ENCODE results near the gene ATP10D. TPM values are rescaled to one million over a fixed set of nuclear protein-coding genes. Genes with fewer than 3 reads are reported as not detected.
"Not testable (repeated sequence)": the region's sequence is repeated elsewhere in the genome, so short reads cannot be mapped to it uniquely, and the experiment has no call there.

Gene ATP10D
- total RNA-seq, 1 experiment from 2014 or later: 44.5 TPM

DNA sequence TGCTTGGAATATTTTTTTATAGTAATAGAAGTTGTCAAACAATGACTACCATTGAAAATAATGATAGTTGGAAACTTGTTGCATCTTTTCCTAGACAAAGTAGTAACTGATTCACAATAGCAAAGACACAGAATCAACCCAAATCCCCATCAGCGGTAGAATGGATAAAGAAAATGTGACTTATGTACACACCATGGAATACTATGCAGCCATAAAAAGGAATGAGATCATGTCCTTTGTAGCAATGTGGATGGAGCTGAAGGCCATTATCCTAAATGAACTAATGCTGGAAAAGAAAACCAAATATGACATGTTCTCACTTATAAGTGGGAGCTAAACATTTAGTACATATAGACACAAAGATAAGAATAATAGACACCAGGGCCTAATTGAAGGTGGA lies 49.7 kb downstream of the ATP10D start:
- DNase-seq (ENCODE audit: low read depth): no peak

DNA sequence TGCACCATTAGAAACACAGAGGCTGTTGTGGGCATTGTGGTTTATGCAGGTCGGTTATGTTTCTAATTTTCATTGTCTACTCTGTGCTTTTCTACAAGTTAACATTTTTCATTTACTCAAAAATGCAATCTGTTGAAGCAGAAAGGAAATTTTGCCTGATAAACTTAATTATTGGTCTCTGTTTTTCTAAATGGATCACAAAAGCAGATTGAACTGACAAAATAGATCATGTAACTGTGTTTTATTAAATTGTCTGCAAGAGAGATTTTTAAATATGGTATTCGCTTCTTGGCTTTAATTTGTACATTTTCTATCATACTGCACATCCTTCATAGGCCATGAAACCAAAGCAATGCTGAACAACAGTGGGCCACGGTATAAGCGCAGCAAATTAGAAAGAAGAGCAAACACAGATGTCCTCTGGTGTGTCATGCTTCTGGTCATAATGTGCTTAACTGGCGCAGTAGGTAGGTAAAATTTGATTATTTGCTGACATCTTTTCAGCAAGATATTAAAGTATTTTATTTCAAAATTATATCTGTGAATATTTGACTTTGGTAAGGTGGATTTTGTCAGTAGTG lies 50.6 kb downstream of the ATP10D start:
- DNase-seq (ENCODE audit: low read depth): no peak

DNA sequence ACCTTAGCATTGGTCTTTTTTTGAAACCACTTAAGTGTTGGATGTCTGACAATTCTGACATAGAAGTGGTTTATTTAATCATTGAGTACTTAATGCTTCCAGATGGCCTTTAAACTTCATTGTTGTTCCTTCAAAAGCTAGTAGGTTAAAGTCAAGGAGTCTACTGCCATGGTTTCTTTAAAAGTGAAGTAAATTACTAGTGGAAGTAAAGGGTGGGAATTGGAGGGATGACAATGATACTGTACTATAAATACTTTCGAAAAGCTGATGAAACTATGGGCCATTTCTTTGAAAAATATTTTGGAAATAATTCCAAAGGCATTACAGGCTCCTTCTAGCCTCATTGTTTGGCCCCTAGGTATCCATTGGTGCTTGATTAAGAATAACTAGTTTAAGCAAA lies 51.9 kb downstream of the ATP10D start:
- no peak for DNase-seq (ENCODE audit: low read depth)

DNA sequence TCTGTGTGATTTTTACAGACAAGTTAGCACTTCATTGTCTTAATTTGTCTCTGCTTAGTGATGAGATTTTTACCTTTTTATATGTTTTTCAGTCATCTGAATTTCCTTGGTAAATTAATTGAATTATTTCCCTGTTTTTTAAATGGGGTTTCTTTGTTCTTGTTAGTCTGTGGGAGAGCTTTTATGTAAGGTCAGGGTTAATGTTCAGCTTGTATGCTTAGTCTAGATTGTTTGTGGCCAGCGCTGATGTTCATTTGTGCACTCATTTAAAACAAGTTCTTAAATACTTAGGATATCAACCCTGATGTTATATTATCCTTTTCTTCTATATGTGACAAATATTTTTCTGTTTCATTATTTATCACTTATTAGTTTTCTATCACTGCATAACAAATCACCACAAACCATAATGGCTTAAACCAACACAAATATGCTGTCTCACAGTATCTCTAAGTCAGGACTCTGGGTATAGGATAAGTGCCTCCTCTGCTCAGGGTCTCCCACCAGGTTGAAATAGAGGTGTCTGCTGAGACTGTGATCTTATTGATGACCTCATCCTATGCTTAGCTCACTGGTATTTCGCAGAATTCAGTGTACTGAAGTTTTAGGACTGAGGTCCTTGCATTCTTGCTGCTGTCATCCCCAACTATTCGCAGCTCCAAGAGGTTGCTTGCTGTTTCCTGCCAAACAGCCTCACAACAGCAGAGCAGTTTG lies 53.2 kb downstream of the ATP10D start:
- no peak for DNase-seq (ENCODE audit: low read depth)

DNA sequence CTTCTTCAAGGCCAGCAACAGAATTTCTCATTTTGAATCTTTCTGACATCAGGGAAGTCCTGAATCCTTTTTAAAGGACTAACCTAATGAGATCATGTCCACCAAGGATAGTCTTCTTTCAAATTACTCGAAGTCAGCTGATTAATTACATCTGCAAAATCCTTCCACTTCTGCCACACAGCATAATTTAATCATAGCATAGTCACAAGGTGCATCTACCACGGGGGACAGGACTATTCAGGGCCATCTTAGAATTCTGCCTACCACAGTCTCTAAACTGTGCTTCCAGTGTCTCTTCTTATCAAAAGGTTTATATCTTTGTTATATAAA lies 53.7 kb downstream of the ATP10D start:
- no peak for DNase-seq (ENCODE audit: low read depth)

DNA sequence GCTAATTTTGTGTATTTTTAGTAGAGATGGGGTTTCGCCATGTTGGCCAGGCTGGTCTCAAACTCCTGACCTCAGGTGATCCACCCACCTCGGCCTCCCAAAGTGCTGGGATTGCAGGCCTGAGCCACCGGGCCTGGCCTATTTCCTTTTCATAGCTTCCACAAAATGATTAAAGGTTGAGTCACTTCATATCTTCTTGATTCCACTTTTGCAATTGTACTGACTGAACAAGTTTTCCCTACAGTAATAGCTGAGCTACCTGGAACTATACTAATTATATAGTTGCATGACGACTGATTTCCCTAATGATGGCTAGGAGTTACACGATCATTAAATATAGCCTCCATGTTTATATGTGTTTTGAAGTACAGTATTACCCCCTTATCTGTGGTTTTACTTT lies 57.6 kb downstream of the ATP10D start:
- DNase-seq (ENCODE audit: low read depth): peak; percentile 66

DNA sequence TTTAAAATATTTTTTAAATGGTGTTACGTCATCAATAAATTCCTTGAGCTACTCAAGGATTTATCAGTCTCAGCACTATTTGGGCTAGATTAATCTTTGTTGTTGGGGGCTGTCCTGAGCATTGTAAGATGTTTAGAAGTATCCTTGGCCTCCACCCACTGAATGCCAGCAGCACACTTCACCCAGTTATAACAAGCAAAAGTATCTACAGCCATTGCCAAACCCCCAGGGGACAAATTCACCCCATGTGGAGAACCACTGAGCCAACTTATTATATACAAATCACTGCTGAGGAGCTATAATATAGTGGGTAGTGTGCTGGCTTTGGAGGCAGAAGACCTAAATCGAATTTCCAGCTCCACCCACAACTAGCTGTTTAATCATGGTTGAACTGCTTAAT lies 58.3 kb downstream of the ATP10D start:
- DNase-seq (ENCODE audit: low read depth): peak; percentile 65

DNA sequence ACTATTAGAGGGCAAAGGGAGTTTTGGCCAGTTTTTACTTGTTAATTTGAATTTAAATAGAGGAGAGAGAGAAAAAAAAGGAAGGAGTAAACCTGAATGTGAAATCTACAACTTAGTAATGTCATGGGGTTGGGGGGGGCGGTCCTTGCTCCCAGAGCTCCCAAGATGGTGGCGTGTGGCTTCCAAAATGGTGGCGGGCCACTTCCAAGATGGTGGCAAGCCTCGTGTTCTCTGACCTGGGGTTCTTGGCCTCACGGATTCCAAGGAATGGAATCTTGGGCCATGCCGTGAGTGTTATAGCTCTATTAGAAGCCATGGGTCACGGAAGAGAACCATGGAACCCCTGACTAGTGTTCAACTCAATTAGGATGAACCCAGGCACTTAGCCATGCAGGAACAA lies 65.3 kb downstream of the ATP10D start:
- not testable (repeated sequence) for DNase-seq (ENCODE audit: low read depth)

DNA sequence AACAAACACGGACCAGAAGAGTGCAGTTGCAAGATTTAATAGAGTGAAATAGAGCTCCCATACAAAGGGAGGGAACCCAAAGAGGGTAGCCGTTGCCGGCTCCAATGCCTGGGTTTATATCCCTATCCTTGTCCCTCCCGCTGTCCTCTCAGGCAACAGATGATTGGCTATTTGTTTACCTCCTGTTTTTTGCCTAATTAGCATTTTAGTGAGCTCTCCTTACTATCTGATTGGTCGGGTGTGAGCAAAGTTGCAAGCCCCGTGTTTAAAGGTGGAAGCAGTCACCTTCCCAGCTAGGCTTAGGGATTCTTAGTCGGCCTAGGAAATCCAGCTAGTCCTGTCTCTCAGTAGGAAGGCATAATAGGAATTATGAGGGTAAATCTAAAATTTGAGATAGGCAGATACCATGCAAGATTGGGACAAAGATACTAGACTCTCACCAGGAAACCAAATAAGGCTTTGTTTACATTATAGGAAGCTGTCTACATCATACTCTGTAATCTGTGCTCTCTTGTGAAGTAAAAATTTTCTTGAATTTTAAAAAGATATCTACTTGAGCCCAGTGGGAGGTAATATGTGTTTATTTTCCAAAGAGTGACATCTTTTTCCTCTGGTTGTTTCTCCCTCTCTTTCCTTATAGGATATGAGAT lies 65.9 kb downstream of the ATP10D start:
- DNase-seq (ENCODE audit: low read depth): no peak

DNA sequence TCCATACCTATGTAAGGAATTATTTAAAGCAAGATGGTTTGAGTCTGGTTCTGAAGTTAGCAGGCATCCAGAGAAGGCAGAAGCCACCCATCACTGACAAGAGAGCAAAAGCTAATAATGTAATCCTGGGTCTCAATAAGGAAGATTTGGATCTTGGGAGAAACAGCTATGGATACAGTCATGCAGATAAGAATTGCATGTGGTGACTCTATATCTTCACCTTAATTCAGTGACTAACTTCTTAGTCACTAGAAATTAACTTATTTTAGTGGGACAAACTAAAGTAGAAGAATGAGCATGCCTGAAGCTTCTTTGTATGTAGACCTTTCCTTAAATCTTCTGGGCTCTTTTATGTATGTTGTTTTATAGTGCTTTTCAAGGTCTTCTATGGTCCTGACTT lies 66.6 kb downstream of the ATP10D start:
- peak; percentile 73 for DNase-seq (ENCODE audit: low read depth)

DNA sequence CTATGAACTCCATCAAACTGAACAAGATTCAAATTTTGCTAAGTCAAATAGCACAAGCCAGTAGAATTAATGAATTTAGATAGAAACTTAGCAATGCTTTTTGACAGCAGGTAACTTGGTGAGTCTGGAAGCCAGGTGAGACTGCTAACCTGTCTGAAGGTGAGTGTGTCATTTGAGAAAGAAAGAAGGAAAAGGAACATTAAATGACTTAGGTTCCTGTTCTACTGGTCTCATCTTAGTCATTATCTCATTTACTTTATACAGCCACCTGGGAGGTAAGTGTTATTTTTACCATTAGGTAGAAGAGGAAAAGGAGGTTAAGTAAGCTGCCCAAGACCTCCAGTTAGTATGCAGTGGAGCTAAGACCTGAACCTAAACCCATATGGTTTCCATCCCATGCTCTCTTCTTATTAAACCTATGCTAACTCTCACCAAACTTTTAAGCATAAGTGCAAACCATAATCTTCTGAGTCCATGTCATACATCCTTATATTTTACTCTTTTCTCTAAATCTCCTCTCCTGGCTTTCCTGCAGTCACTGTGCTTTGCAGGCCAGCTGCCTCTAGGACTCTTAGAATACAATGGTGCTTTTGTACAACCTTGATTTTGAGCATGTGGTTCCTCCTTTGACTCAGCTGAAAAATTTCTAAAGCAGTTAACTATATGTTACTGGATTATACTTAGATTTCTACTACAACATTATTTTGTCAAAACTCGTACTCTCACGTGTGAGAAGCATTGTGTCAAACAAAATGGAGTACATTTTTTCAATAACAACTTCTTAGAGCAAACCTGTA lies 68.5 kb downstream of the ATP10D start:
- no peak for DNase-seq (ENCODE audit: low read depth)

DNA sequence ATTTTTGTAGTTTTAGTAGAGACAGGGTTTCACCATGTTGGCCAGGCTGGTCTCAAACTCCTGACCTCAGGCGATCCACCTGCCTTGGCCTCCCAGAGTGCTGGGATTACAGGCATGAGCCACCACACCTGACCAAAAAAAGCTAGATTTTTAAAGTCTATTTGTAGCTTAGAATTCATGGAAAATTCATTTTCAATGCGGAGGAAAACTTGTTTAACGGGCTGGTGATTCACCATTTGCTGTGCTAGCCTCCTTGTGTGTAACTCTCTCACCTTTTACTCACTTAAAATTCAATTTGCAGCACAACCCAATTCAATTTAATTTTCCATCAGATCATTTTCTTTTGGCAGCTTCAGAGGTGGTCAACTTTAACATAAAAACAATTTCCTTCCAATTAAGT lies 70.8 kb downstream of the ATP10D start:
- not testable (repeated sequence) for DNase-seq (ENCODE audit: low read depth)

DNA sequence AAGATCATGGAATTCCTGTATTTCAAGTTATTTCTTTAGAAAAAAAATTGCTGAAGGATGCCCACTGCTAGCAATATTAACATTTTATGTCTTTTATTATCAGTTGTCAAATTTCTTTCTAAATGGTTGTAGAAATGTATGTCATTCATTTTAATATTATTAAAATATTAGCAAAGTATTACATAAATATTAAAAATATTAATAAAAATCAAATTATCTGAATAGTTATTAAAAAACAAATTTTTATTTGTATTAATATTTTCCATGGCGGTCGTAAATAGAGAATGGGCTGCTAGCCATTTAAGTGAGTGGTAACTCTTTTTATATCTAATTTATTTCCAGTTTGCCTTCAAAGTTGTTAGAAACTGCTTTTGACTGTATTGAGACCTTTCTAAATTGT lies 72.2 kb downstream of the ATP10D start:
- DNase-seq (ENCODE audit: low read depth): no peak

DNA sequence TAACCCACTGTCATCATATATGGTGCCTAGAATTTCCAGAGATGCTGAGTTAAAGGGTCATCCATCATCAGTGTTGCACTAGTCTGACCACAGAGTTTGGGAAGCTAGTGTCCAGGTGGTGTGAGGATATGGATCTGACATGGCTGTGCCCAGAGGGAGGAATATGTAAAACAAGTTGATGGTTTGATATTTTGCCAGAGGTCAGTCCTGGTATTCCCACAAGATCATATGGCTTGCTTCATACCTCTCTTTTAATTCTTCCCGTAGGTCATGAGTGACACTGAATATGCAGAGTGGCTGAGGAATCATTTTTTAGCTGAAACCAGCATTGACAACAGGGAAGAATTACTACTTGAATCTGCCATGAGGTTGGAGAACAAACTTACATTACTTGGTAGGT lies 75.6 kb downstream of the ATP10D start:
- DNase-seq (ENCODE audit: low read depth): peak; percentile 50

DNA sequence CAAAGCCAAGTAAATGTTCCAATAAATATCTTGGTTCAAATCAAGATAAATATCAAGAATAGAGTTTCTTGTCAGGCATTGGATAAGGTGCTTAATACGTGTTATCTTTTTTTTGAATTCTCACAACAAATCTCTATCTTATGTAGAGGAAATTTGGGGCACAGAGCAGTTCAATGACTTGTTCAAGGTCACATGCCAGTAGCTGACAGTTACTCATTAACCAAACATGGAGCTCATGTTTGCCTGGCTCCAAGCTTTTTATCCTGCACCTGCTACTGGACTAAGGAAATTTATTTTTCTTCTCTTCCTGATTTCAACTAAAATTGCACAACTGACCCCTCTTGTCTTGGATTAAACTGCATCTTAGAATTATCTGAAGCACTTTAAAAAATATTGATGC lies 76.3 kb downstream of the ATP10D start:
- DNase-seq (ENCODE audit: low read depth): no peak

DNA sequence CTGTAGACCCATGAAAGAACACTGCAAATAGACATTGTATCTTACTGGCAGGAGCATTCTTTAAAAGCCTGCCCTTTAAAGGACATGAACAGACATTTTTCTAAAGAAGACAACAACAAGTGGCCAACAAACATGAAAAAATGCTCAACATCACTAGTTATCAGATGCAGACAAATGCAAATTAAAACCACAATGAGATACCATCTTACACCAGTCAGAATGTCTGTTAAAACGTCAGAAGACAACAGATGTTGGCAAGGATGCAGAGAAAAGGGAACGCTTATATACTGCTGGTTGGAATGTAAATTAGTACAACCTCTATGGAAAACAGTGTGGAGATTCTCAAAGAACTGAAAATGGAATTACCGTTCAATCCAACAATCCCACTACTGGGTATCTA lies 77.2 kb downstream of the ATP10D start:
- peak; percentile 59 for DNase-seq (ENCODE audit: low read depth)

DNA sequence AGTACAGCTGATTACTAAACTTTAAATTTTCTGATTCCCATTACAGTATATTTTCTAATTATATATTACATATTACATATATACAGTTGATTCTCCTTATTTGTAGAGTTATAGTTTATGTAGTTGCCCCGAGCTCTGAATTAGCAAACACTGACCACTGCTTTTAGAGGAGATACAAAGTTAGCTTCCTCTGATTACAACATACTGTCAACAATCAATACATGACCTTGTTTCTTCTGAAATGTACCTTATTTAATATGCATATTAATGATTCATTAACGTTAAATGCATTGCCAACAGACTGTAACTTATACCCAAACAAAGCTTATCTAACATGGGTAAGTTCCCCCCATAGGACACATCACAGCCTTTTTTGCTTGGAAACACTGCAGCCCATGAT lies 81.5 kb downstream of the ATP10D start:
- no peak for DNase-seq (ENCODE audit: low read depth)

DNA sequence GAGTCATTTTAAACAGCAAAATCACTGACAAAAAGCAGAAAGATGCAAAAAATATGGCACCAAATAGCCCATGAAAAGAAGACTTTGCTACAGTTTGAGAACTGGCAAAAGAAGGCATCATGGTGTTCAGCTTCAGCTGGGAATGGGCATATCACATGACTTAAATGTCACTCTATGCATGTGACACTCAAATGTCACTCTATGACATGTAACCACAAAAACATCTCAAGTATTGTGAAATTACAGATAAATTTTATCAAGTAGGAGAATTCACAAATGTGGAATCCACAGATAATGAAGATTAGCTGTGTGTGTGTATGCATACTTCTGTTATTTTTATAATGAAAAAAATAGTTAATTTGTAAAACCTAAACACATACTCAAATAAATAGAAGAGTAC lies 81.9 kb downstream of the ATP10D start:
- no peak for DNase-seq (ENCODE audit: low read depth)

DNA sequence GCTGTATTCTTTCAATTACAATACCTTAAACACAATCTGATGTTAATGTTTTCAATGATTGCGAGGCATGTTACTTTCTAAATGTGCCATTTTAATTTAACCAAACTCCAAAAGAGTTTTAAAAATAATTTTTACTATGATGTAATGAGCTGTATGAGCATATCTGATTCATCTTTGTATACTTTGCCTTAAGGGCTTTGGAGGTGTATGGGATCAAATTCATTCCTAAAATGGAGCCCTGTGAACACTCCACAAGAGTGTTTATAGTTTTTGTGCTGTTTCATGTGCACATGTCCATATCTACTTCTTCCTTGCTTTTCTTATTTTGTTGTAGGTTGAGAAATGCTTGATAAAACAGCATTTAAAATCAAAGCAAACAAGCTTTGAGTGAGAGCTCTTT lies 82.4 kb downstream of the ATP10D start:
- peak; percentile 34 for DNase-seq (ENCODE audit: low read depth)

DNA sequence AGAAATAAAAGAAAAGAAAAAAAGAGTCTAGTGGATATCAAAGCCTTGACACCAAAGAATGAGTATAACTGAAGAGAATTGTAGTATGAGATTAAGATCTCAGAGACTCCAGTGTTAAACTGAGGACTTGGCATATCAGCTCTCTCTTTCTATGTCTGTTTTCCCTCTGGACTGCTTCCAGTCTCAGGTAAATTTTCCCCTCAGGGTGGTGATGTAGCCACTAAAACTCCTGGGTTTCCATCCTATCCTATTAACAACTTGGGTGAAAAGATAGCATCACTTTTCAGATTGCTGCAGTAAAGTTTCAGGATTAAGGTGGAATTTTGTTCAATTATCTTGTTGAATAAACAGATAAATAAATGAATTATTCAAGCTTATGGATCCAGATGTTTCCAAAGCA lies 85.7 kb downstream of the ATP10D start:
- DNase-seq (ENCODE audit: low read depth): peak; percentile 33

DNA sequence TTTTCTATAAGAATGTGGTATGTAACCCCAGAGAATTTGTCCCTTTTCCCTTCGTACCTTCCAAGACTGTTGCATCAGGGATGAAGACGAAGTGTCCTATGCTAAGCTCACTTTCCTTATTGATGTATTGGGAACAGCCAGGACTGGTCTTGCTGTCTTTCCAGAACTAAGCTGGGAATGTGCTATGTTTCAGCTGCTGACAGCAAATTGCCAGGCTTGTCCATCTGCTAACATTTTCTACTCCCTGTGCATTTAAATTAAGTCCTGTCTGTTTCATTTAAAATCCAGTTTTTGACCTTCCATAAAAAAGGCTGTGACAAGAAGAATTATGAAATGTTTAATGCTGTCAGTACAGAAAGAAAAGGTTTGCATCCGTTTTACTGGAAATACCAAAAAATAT lies 87.9 kb downstream of the ATP10D start:
- DNase-seq (ENCODE audit: low read depth): no peak

DNA sequence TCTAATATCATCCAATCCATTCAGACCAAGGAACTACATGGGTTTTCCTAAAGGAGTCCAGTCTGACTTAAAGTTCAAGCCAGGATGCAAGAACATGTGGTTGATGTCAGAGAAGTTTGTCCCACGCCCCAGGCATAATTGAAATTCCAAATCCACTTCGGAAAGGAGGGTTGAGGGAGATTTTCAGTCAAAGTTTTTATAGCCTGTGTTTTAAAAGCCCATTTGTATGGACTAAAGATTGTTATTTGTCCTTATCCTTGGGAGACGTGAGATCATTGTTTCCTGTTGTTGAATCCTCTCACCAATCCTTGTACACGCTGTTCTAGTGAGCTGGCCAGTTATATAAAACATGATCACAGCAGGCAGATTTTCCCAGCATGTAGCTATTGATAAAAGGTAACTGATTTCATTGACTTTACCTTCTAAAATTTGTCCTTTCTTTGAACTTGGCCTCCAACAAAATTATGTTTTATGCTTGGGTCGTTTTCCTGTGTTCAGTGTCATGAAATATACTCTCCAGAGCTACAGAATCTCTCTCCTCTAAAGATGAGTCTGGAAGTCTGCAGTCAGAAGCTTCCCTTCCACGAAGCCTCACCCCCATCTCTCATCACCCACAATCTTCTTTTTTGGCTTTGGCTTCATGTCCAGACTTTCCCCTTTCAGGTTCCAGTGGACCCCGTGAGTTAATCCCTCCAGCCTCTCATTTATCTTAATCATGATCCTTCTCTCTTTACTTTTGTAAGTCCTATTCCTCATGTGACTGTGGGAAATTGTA lies 92.9 kb downstream of the ATP10D start:
- DNase-seq (ENCODE audit: low read depth): no peak
